Activated CD8-positive, alpha-beta T cell treated with anti-CD3 and anti-CD28 coated beads for 36 hours (primary cell): Measurements from ENCODE around the gene RHOXF2. TPM values are rescaled to one million over a fixed set of nuclear protein-coding genes. Genes with fewer than 3 reads are reported as not detected.
"Not testable (repeated sequence)": the region's sequence is repeated elsewhere in the genome, so short reads cannot be mapped to it uniquely, and the experiment has no call there.

Experiments
- ATAC-seq: fragments of 200-7000 bp; cut with Tn5 transposase; one replicate; pipeline ENCODE4 v1.10.0; 2021; ENCODE audit warnings: mild to moderate bottlenecking, moderate library complexity
- CTCF ChIA-PET: fragments of 350-600 bp; sonication (Branson Sonifier 250); formaldehyde crosslinking; loops from one replicate; lab custom pipeline; 2021; ENCODE audit warnings: antibody characterized with exemption; lab: Charles Lee
- POLR2A ChIA-PET: fragments of 350-600 bp; sonication (Branson Sonifier 250); formaldehyde crosslinking; loops from one replicate; lab custom pipeline; 2021; ENCODE audit warnings: antibody characterized with exemption; lab: Charles Lee
- DNase-seq: peaks from one replicate; pipeline ENCODE4 v3.0.0-alpha.2; 2020
- H3K27ac Mint-ChIP-seq: one replicate; pipeline ENCODE4 v1.8.0; 2021; ENCODE audit warnings: mild to moderate bottlenecking, mixed read lengths
- H3K27me3 Mint-ChIP-seq: one replicate; pipeline ENCODE4 v1.8.0; 2021; ENCODE audit warnings: mixed read lengths
- H3K36me3 Mint-ChIP-seq: one replicate; pipeline ENCODE4 v1.8.0; 2021; ENCODE audit warnings: low read depth, mixed read lengths
- H3K4me1 Mint-ChIP-seq: one replicate; pipeline ENCODE4 v1.8.0; 2021; ENCODE audit warnings: low read depth, mixed read lengths
- H3K4me3 Mint-ChIP-seq: one replicate; pipeline ENCODE4 v1.8.0; 2021; ENCODE audit warnings: mild to moderate bottlenecking, moderate library complexity, mixed read lengths
- H3K9me3 Mint-ChIP-seq: one replicate; pipeline ENCODE4 v1.8.0; 2021; ENCODE audit warnings: mixed read lengths
- CTCF ChIP-seq: fragments of 200-600 bp; IDR thresholded peaks from one replicate; pipeline ENCODE4 v1.8.0; 2022; ENCODE audit warnings: antibody characterized with exemption, mild to moderate bottlenecking
- intact Hi-C: fragments of 100-400 bp; cut with micrococcal nuclease; formaldehyde crosslinking; loops from one replicate; pipeline ENCODE4 v1.10.0; 2022
- total RNA-seq, 2 experiments: library from RNA; stranded (reverse); gene quantifications; one replicate each; pipeline ENCODE4 v1.2.3, GENCODE V29; 2021

RHOXF2 gene
- total RNA-seq, 2 experiments from 2014 or later, result not detected

GRCh38 chrX:120193254-120193653, 34.8 kb downstream of the RHOXF2 start:
- H3K27ac Mint-ChIP-seq, CTCF ChIA-PET, DNase-seq, ATAC-seq, H3K36me3 Mint-ChIP-seq, H3K27me3 Mint-ChIP-seq, intact Hi-C loops, H3K4me1 Mint-ChIP-seq, H3K4me3 Mint-ChIP-seq, H3K9me3 Mint-ChIP-seq, POLR2A ChIA-PET: not testable (repeated sequence)

- H3K4me1 Mint-ChIP-seq, H3K27me3 Mint-ChIP-seq, ATAC-seq, H3K36me3 Mint-ChIP-seq, CTCF ChIA-PET, DNase-seq, H3K27ac Mint-ChIP-seq, H3K9me3 Mint-ChIP-seq, POLR2A ChIA-PET, intact Hi-C loops, H3K4me3 Mint-ChIP-seq: not testable (repeated sequence)
Observed at GRCh38 chrX:120193720-120194119, 35.3 kb downstream of the RHOXF2 start.

- ATAC-seq, POLR2A ChIA-PET, H3K27ac Mint-ChIP-seq, intact Hi-C loops, H3K4me1 Mint-ChIP-seq, H3K9me3 Mint-ChIP-seq, H3K4me3 Mint-ChIP-seq, H3K36me3 Mint-ChIP-seq, CTCF ChIA-PET, DNase-seq, H3K27me3 Mint-ChIP-seq: not testable (repeated sequence)
Observed at GRCh38 chrX:120195786-120196185, 37.4 kb downstream of the RHOXF2 start.

- peak; percentile 47 for ATAC-seq
- intact Hi-C loops, H3K27ac Mint-ChIP-seq, H3K4me1 Mint-ChIP-seq, POLR2A ChIA-PET, H3K4me3 Mint-ChIP-seq, H3K27me3 Mint-ChIP-seq, H3K36me3 Mint-ChIP-seq, DNase-seq, CTCF ChIA-PET, H3K9me3 Mint-ChIP-seq: not testable (repeated sequence)
Observed at GRCh38 chrX:120196626-120197283, 38.3 kb downstream of the RHOXF2 start.

GRCh38 chrX:120200851-120201250, 42.4 kb downstream of the RHOXF2 start:
- H3K4me3 Mint-ChIP-seq, result no peak overlapping the region
- POLR2A ChIA-PET, result no interaction called here
- peaks cover 3% of the 10 kb centered on the region for H3K4me1 Mint-ChIP-seq
- CTCF ChIA-PET, result no interaction called here
- ATAC-seq (no peak), DNase-seq (no peak)
- TF ChIP-seq CTCF, result no peak
- H3K27ac Mint-ChIP-seq, result no peak overlapping the region
- H3K36me3 Mint-ChIP-seq, result no peaks in the 10 kb centered on the region
- intact Hi-C loops, result no loop called here
- no peaks in the 10 kb centered on the region for H3K27me3 Mint-ChIP-seq
- H3K9me3 Mint-ChIP-seq, result no peaks in the 10 kb centered on the region

GRCh38 chrX:120205816-120206753, 47.7 kb downstream of the RHOXF2 start:
- POLR2A ChIA-PET, result no interaction called here
- Mint-ChIP-seq H3K27ac (no peak overlapping the region), H3K36me3 (no peaks in the 10 kb centered on the region), H3K4me1 (no peaks in the 10 kb centered on the region), H3K27me3 (no peaks in the 10 kb centered on the region), H3K4me3 (no peak overlapping the region), H3K9me3 (no peaks in the 10 kb centered on the region)
- intact Hi-C loops, result no loop called here
- DNase-seq (no peak), ATAC-seq (no peak)
- TF ChIP-seq CTCF, result no peak
- CTCF ChIA-PET, result interaction anchor here (2.1 kb wide), 1 partner anchor 8 kb away, joined by 11 read pairs; no protein-coding TSS in a partner anchor
